Measurements from ENCODE around the gene PARVG. TPM values are rescaled to one million over a fixed set of nuclear protein-coding genes. Genes with fewer than 3 reads are reported as not detected.

Gene PARVG
- polyA plus RNA-seq, 1 donor (not counting 4 experiments of a cell fraction or from before 2014, with no cell fraction given): not detected

GRCh38 chr22:44211256-44211945, 30.7 kb downstream of the PARVG start:
- no peak for DNase-seq (ENCODE audit: low read depth, low spot score)
- no peak overlapping the region for H2AFZ ChIP-seq (ENCODE audit: control insufficient read depth, low read length)

GRCh38 chr22:44211946-44212930, 31.5 kb downstream of the PARVG start:
- H3K4me2 ChIP-seq (ENCODE audit: control insufficient read depth, extremely low read depth, insufficient read depth, low read depth, low read length): no peak overlapping the region
- dilution Hi-C loops (cut with MboI; ENCODE audit: extremely low pct_ligation_motif_present, low sequenced_read_pairs): no loop called here
- H2AFZ ChIP-seq (ENCODE audit: control insufficient read depth, low read length): no peak overlapping the region
- H3K9me1 ChIP-seq (ENCODE audit: control insufficient read depth, extremely low read depth, insufficient read depth, low read length): no peaks in the 10 kb centered on the region
- no peaks in the 10 kb centered on the region for H3K4me1 ChIP-seq (ENCODE audit: control insufficient read depth, extremely low read depth, insufficient read depth, low read length)
- DNase-seq (ENCODE audit: low read depth, low spot score): no peak
- no peaks in the 10 kb centered on the region for H3K9me3 ChIP-seq (ENCODE audit: control insufficient read depth, low read depth, low read length)
- H3K27me3 ChIP-seq (ENCODE audit: control insufficient read depth, extremely low read depth, insufficient read depth, low read length): peaks cover 18% of the 10 kb centered on the region
- H3K79me2 ChIP-seq (ENCODE audit: control insufficient read depth, insufficient read depth, low read length): no peaks in the 10 kb centered on the region
- no peaks in the 10 kb centered on the region for H3K36me3 ChIP-seq (ENCODE audit: control insufficient read depth in 2 of 2, extremely low read depth in 1 of 2, insufficient read depth in 2 of 2, low read length in 2 of 2)
- no peak for FAIRE-seq
- no peaks in the 10 kb centered on the region for H4K20me1 ChIP-seq (ENCODE audit: control insufficient read depth, extremely low read depth, insufficient read depth, low read length)
- TF ChIP-seq EZH2 (IDR thresholded peaks at IDR 0.05; ENCODE audit: low read length): no peak
- TF ChIP-seq CTCF (optimal IDR thresholded peaks at IDR 0.05 in 1 of 3, IDR thresholded peaks at IDR 0.05 in 1 of 3, conservative IDR thresholded peaks at IDR 0.05 in 1 of 3; ENCODE audit: extremely low read depth in 1 of 3, insufficient read depth in 2 of 3, low read length in 3 of 3): no peak
- no peak overlapping the region for H3K27ac ChIP-seq (ENCODE audit: control insufficient read depth, insufficient read depth, low read length)
- H3K4me3 ChIP-seq (ENCODE audit: control insufficient read depth in 2 of 3, extremely low read depth in 1 of 3, insufficient read depth in 2 of 3, low read depth in 1 of 3, low read length in 3 of 3): no peak overlapping the region
- no peak overlapping the region for H3K9ac ChIP-seq (ENCODE audit: control insufficient read depth, extremely low read depth, insufficient read depth, low read length)

More at GRCh38 chr22:44211256-44211945, 30.7 kb downstream of the PARVG start:
- Histone ChIP-seq H3K9me3 (ENCODE audit: control insufficient read depth, low read depth, low read length) (no peaks in the 10 kb centered on the region), H3K4me1 (ENCODE audit: control insufficient read depth, extremely low read depth, insufficient read depth, low read length) (no peaks in the 10 kb centered on the region), H3K9me1 (ENCODE audit: control insufficient read depth, extremely low read depth, insufficient read depth, low read length) (no peaks in the 10 kb centered on the region), H4K20me1 (ENCODE audit: control insufficient read depth, extremely low read depth, insufficient read depth, low read length) (no peaks in the 10 kb centered on the region), H3K27me3 (ENCODE audit: control insufficient read depth, extremely low read depth, insufficient read depth, low read length) (peaks cover 18% of the 10 kb centered on the region), H3K9ac (ENCODE audit: control insufficient read depth, extremely low read depth, insufficient read depth, low read length) (no peak overlapping the region), H3K4me2 (ENCODE audit: control insufficient read depth, extremely low read depth, insufficient read depth, low read depth, low read length) (no peak overlapping the region), H3K27ac (ENCODE audit: control insufficient read depth, insufficient read depth, low read length) (no peak overlapping the region), H3K36me3 (ENCODE audit: control insufficient read depth in 2 of 2, extremely low read depth in 1 of 2, insufficient read depth in 2 of 2, low read length in 2 of 2) (no peaks in the 10 kb centered on the region), H3K79me2 (ENCODE audit: control insufficient read depth, insufficient read depth, low read length) (no peaks in the 10 kb centered on the region), H3K4me3 (ENCODE audit: control insufficient read depth in 2 of 3, extremely low read depth in 1 of 3, insufficient read depth in 2 of 3, low read depth in 1 of 3, low read length in 3 of 3) (no peak overlapping the region)
- FAIRE-seq: no peak
- no peak for TF ChIP-seq EZH2 (IDR thresholded peaks at IDR 0.05; ENCODE audit: low read length)
- no peak for TF ChIP-seq CTCF (optimal IDR thresholded peaks at IDR 0.05 in 1 of 3, IDR thresholded peaks at IDR 0.05 in 1 of 3, conservative IDR thresholded peaks at IDR 0.05 in 1 of 3; ENCODE audit: extremely low read depth in 1 of 3, insufficient read depth in 2 of 3, low read length in 3 of 3)
- dilution Hi-C loops (cut with MboI; ENCODE audit: extremely low pct_ligation_motif_present, low sequenced_read_pairs): no loop called here

All from keratinocyte (primary cell).